Stimulated activated naive CD4-positive, alpha-beta T cell treated with Interleukin-2 at 50 U/mL for 16 hours (primary cell): ENCODE results near the gene TNFSF4.
"Not testable (repeated sequence)": the region's sequence is repeated elsewhere in the genome, so short reads cannot be mapped to it uniquely, and the experiment has no call there.

Experiments used
- DNase-seq: peaks from one replicate; lab custom pipeline; 2025; lab: John Stamatoyannopoulos, UW

The TNFSF4 gene

DNA sequence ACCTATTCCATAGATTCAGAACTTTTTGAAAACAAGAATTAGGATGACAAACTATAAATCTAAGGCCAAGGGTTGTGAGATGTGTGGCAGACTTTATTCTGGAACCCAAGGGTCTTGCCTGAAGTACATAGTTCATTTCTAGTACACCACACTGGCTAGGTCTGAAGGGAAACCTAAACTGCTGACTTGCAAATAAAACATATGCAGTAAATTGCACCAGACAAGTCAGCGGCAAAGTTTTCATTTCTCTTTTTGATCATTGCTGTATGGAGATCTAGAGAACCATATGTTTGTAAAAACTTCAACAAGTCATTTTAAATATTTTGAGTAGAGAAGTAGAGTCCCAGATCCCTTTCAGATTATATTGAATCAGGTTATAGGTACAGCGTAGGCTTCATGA, 43.9 kb downstream of the TNFSF4 start:
- DNase-seq, result no peak

DNA sequence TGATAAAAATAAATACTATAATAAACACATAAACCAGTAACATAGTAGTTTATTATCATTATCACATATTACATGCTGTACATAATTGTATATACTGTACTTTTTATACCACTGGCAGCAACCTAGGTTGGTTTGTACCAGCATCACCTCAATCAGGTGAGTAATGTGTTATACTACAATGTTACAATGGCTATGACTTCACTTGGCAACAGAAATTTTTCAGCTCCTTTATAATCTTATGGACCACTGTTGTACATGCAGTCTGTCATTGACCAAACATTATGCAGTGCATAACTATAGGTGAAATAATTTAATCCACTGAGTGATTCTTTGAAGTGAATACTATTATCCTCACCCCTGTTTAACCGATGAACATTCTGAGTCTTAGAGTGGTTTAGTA, 44.5 kb downstream of the TNFSF4 start:
- no peak for DNase-seq

DNA sequence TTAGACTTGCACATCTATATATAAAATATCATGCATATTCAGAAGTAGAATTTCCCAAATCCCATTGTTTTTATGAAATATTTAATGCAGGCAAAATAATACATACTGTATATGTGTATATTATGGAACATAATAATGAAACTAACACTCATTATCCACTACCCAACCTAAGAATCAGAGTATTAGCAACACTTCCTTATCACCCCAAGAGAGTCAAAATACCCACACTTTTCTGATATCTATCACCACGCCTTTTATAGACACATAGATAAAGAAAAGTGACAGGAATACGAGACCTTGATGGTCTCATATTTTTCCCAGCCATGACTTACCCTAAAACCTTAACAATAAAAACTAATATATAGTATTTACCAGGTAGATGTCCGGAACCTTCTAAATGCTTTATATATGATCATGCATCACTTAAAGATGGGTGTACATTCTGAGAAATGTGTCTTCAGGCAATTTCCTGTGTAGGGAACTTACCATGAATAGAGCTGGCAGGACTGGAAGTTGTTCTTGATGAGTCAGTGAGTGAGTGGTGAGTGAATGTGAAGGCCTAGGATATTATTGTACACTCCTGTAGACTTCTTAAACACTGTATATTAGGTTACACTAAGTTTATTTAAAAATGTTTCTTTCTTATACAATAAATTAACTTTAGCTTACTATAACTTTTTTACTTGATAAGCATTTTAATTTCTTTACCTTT, 45.5 kb downstream of the TNFSF4 start:
- no peak for DNase-seq

DNA sequence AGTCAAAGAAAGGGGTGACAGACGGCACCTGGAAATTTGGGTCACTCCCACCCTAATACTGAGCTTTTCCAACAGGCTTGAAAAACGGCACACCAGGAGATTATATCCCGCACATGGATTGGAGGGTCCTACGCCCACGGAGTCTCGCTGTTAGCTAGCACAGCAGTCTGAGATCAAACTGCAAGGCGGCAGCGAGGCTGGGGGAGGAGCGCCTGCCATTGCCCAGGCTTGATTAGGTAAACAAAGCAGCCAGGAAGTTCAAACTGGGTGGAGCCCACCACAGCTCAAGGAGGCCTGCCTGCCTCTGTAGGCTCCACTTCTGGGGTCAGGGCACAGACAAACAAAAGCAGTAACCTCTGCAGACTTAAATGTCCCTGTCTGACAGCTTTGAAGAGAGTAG, 53.2 kb downstream of the TNFSF4 start:
- DNase-seq, result not testable (repeated sequence)

DNA sequence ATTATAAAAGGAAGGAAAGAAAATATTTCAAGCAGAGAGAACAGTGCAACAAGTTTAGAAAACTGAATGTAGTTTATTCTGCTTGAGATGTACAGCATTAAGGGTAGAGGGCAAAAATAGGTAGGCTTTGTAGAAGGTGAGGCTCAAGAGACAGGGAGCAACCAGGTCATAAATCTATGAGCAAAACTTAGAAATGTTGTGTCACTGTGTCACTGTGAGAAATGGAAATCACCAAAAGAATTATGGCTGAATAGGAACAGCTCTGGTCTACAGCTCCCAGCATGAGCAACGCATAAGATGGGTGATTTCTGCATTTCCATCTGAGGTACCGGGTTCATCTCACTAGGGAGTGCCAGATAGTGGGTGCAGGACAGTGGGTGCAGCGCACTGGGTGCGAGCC, 53.6 kb downstream of the TNFSF4 start:
- no peak for DNase-seq

DNA sequence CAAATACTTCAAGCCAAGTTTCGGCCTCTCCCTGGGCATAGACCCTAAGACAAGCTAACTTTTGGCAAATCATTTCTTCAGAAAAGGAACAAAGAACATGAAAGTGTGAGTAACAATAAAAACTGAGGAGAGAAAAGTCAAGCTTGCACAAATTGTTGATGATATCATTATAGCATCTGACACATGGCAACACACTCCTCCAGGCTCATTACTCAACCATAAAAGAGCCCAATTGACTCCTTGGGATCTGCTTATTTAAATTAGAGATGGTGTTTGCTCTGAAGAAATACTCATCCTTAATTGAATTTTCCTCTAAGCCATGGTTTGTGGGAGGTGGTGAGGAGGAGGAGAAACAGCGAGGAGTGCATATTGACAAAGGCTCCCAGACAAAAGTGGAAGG, 54.5 kb downstream of the TNFSF4 start:
- DNase-seq, result no peak

DNA sequence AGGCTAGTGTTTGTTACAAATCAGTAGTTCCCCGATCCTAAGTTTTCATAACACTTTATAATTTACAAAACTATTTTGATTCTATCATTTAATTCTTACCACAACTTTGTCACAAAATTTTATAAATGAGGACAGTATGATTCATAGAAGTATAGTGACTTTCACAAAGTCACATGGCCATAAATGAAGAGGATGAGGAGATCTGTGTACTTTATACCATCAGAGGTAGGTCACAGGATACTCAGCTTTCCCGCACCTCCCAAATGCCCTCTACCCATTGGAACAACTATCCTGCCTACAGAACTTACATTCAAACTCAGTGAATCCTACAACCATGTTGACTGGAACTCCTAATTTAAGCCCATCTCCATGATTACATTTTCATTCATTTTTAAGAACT, 56.3 kb downstream of the TNFSF4 start:
- DNase-seq, result no peak

DNA sequence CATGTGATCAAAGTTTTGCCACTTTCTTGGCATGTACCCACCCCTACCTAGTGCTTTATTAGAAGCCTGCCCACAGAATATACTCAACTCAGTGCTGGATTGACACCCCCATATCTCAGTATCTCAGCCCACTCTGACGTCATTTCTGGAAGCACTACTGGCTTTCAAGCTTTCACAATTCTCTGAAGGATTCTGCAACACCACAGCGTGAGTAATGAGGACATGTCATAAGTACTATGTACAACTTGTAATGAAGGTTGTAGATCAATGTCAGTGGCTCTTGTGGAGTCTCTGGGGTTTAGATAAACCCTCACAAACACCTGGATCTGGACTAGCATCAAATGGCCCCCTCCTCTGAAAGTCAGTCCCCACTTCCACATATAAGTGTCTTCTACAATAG, 57.2 kb downstream of the TNFSF4 start:
- no peak for DNase-seq

DNA sequence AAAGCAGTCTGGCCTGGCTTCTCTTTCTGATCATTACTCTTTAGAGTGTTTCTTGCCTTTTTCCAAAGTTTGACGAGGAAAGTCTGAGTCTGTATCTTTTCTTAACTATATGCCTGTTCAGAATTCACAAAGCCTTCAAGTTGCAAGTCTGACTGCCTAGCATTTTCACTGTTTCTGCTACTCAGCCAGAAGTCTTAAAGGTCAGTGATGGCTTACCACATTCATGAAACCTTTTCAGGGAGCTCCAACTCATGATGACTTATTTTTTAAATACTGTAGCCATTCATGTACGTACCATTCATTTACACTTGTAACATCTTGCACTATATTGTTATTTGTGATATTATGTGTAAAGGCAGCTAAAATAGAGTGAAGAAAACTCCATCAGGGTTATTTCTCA, 58.2 kb downstream of the TNFSF4 start:
- DNase-seq, result no peak

DNA sequence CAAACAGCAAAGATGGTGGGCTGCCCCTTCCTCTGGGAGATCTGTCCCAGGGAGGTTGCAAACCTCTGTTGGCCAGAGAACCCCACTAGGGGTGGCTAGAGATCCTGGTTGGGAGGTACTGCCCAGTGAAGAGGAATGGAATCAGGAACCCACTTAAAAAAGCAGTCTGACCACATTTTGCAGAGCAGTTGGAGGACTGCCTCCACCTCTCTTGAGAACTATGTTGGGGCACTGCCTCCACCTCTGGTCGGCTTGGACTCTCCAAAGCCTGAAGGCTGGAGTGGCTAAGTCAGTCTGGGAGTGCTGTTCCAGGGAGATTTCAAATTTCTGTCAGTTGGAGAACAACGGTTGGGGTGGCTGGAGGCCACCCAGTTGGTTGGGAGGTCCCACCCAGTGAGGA, 58.6 kb downstream of the TNFSF4 start:
- no peak for DNase-seq

DNA sequence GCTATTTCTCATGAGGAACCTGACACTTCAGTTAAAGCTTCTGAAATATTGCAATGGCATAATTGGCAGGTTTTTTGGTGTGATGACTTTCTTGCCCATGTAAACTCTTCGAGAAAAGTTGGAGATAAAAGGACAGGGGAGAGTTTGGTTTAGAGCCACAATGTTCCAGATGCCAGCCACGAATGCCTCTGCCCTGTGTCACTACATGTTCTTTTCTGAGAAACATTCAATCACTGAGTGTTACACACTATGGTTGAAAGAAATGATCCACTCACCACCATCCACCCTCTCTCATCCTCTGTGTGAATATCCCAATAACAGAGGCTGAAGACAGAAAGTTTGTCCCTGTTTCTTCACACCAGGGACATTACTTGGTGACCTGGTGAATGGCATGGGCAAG, 66.4 kb downstream of the TNFSF4 start:
- DNase-seq, result no peak

DNA sequence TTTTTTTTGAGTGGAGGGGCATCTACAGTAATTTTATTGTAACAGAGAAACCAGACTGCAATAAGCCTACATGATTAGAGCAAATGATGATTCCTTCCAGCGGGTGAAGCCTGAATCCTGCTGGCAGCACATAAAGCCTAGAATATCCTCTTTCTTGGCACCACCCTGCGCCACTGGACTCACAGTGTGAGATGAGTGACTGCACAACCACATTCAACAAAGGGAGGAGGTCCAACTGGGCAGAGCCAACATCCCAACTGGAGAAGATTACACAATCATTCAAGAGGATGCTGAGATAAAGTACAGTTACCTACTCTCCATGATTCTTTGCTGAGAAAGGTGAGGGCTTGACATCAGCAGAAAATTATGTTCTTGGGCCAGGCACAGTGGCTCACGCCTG, 67.4 kb downstream of the TNFSF4 start:
- no peak for DNase-seq

DNA sequence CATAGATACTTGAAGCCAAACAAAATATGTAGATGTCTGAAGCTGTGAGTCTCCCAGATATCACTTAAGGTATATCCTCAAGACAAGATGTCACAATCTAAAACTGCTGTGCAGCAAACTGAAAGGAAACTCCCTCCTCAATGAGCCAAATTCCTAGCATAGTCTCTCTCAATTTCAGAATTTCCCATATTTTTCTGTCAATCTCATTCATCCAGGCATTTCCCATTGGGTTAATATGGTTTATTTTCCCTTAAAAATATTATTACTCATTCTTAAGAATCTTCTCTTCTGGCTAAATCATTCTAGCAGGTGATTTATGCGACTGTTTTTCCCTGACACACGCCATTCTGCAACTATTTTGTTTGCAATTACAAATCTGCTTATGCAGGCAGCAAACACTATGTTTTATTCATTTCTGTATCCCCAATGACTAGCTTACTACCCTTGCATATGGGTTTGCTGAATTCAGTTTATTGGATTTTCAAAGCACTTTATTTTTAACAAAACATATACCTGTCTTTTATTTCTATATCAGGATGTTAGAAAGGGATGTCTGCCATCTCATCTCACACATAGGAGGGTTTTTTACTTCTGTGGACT, 69.9 kb downstream of the TNFSF4 start:
- no peak for DNase-seq

DNA sequence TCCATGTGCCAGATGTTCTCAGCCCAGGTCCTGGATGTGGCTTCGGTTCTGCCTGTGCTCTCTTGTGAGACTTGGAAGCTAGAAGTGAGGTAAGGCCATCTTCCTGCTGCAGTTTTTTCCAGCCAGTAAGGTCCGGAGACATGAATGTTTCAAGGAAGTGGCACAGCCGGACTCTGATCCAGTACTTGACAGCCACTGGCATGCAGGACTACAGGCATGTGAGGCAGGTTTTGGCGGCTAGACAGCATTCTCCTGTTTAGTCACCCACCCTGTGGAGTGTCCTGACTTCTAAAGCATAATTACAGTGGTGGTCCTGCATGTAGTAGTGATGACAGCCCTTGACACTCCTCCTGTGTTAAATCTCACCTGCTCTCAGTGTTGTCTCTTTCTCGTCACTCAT, 72.3 kb downstream of the TNFSF4 start:
- no peak for DNase-seq

DNA sequence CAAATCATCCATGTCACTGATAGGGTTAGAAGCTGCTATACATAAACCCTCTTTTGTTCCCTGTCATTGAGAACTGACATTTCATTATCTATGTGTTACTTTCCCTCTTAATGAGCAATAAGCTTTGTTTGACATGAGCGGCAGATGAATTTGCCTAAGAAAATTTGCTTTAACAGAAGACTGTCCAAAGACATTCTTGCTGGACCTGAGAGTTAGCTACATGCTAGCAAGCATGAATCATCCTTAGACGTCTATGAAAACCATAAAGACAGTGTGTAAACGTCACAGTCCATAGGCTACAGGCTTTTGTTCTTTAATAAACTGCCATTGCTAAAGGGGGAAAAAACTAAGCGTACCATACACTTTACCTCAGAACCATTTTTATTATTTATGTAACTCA, 73.1 kb downstream of the TNFSF4 start:
- DNase-seq, result no peak
